H1 (cell line): ENCODE data around the gene PHACTR1. TPM values are rescaled to one million over a fixed set of nuclear protein-coding genes. Genes with fewer than 3 reads are reported as not detected.

Experiments
- CTCF ChIA-PET: fragments of 300-600 bp; sonication (Branson Sonifier 250); formaldehyde crosslinking; loops from one replicate; lab custom pipeline; 2021; ENCODE audit not compliant: partially characterized antibody; lab: Charles Lee
- POLR2A ChIA-PET: fragments of 300-600 bp; sonication (Branson Sonifier 250); formaldehyde crosslinking; loops from one replicate; lab custom pipeline; 2021; ENCODE audit warnings: inconsistent platforms; ENCODE audit not compliant: partially characterized antibody; lab: Charles Lee
- DNase-seq, 2 experiments: peaks; one replicate each; pipeline versions ENCODE4 v3.0.0 to v3.0.0-alpha.2; 2010 to 2022; ENCODE audit warnings: low spot score in 2 of 2, low read depth in 1 of 2, mixed read lengths in 1 of 2
- FAIRE-seq: peaks from 2 replicates; lab custom pipeline; 2011; peaks lifted over from hg19 to GRCh38; lab: Jason Lieb, UNC
- H2AFZ ChIP-seq: 2 replicates; pipeline ENCODE4 v1.8.1; 2012; ENCODE audit warnings: low read length, inconsistent platforms
- H2AK5ac ChIP-seq: 2 replicates; pipeline ENCODE4 v1.6.1; 2013; ENCODE audit warnings: low read depth, low read length
- H2BK120ac ChIP-seq: replicated peaks from 2 replicates; pipeline ENCODE3; 2013; ENCODE audit warnings: low read depth, low read length, inconsistent platforms
- H2BK12ac ChIP-seq: 2 replicates; pipeline ENCODE4 v1.6.1; 2013; ENCODE audit warnings: low read depth, low read length
- H2BK15ac ChIP-seq: 2 replicates; pipeline ENCODE4 v1.6.1; 2013; ENCODE audit warnings: low read length
- H2BK20ac ChIP-seq: 2 replicates; pipeline ENCODE4 v1.6.1; 2013; ENCODE audit warnings: low read length
- H2BK5ac ChIP-seq: 2 replicates; pipeline ENCODE4 v1.6.1; 2013; ENCODE audit warnings: low read depth, low read length
- H3K14ac ChIP-seq: 2 replicates; pipeline ENCODE4 v1.6.1; 2013; ENCODE audit warnings: inconsistent platforms; ENCODE audit not compliant: insufficient read length
- H3K18ac ChIP-seq: 2 replicates; pipeline ENCODE4 v1.6.1; 2013; ENCODE audit warnings: low read length; ENCODE audit errors: extremely low read depth
- H3K23ac ChIP-seq: 2 replicates; pipeline ENCODE4 v1.6.1; 2013; ENCODE audit warnings: inconsistent platforms; ENCODE audit not compliant: insufficient read length
- H3K23me2 ChIP-seq: 2 replicates; pipeline ENCODE4 v1.6.1; 2013; ENCODE audit warnings: low read depth, low read length
- H3K27ac ChIP-seq: 2 replicates; pipeline ENCODE4 v1.6.1; 2011; ENCODE audit warnings: low read depth, low read length, inconsistent platforms
- H3K27me3 ChIP-seq, 4 experiments: replicated peaks in 1 of 4; 1 replicate in 1 of 4; 2 replicates in 3 of 4; pipeline versions ENCODE4 v1.6.1 to v1.8.1; 2011 to 2013; ENCODE audit warnings: low read length in 3 of 4, mild to moderate bottlenecking in 3 of 4, inconsistent platforms in 2 of 4, mixed read lengths in 2 of 4, moderate library complexity in 1 of 4; ENCODE audit not compliant: control insufficient read depth in 3 of 4, insufficient read depth in 3 of 4; ENCODE audit errors: extremely low read depth in 1 of 4
- H3K36me3 ChIP-seq, 4 experiments: 2 replicates each; pipeline versions ENCODE4 v1.6.1 to v1.8.1; 2011 to 2013; ENCODE audit warnings: mild to moderate bottlenecking in 4 of 4, low read length in 3 of 4, moderate library complexity in 2 of 4, control low read depth in 1 of 4, inconsistent platforms in 1 of 4; ENCODE audit not compliant: insufficient read depth in 4 of 4, control insufficient read depth in 2 of 4
- H3K4ac ChIP-seq: replicated peaks from 2 replicates; pipeline ENCODE3; 2013; ENCODE audit warnings: low read length, low read depth, mixed read lengths, inconsistent platforms; ENCODE audit not compliant: insufficient read length
- H3K4me1 ChIP-seq, 4 experiments: replicated peaks in 1 of 4; 1 replicate in 1 of 4; 2 replicates in 3 of 4; pipeline versions ENCODE4 v1.6.1 to v1.8.1; 2011 to 2013; ENCODE audit warnings: low read length in 3 of 4, inconsistent platforms in 2 of 4, mixed read lengths in 1 of 4; ENCODE audit not compliant: insufficient read depth in 4 of 4, control insufficient read depth in 3 of 4
- H3K4me2 ChIP-seq, 2 experiments: 2 replicates each; pipeline versions ENCODE4 v1.6.1 to v1.8.1; 2011 to 2013; ENCODE audit warnings: low read depth in 2 of 2, low read length in 2 of 2, control low read depth in 1 of 2, inconsistent platforms in 1 of 2, mild to moderate bottlenecking in 1 of 2; ENCODE audit not compliant: insufficient read depth in 1 of 2
- H3K4me3 ChIP-seq, 4 experiments: fragments of 200-600, 300-600 bp in 1 of 4; sonication (generic), shearing (Covaris generic), sonication (Bioruptor Twin) in 1 of 4; 2 replicates each; pipeline versions ENCODE4 v1.5.1 to v1.8.1; 2011 to 2016; ENCODE audit warnings: low read length in 4 of 4, low read depth in 3 of 4, control low read depth in 2 of 4, inconsistent platforms in 2 of 4, mild to moderate bottlenecking in 2 of 4, mixed read lengths in 1 of 4, moderate library complexity in 1 of 4; ENCODE audit not compliant: insufficient read depth in 2 of 4; ENCODE audit errors: extremely low read depth in 1 of 4
- H3K56ac ChIP-seq: replicated peaks from 2 replicates; pipeline ENCODE3; 2013; ENCODE audit warnings: low read depth, mild to moderate bottlenecking, mixed read lengths, low read length, inconsistent platforms; ENCODE audit not compliant: insufficient read length
- H3K79me1 ChIP-seq: 2 replicates; pipeline ENCODE4 v1.6.1; 2013; ENCODE audit warnings: low read depth, low read length, control low read depth
- H3K79me2 ChIP-seq, 2 experiments: 2 replicates each; pipeline versions ENCODE4 v1.6.1 to v1.8.1; 2012 to 2013; ENCODE audit warnings: low read length in 2 of 2, mild to moderate bottlenecking in 2 of 2, inconsistent platforms in 1 of 2; ENCODE audit not compliant: insufficient read depth in 2 of 2, control insufficient read depth in 1 of 2
- H3K9ac ChIP-seq, 4 experiments: replicated peaks in 1 of 4; 1 replicate in 1 of 4; 2 replicates in 3 of 4; pipeline versions ENCODE4 v1.6.1 to v1.8.1; 2011 to 2013; ENCODE audit warnings: low read depth in 3 of 4, low read length in 3 of 4, control low read depth in 2 of 4, mild to moderate bottlenecking in 2 of 4, moderate library complexity in 2 of 4, inconsistent platforms in 1 of 4; ENCODE audit errors: extremely low read depth in 1 of 4
- H3K9me3 ChIP-seq, 2 experiments: 2 replicates each; pipeline versions ENCODE4 v1.6.1 to v1.8.1; 2012 to 2013; ENCODE audit warnings: mild to moderate bottlenecking in 2 of 2, moderate library complexity in 2 of 2, control low read depth in 1 of 2, inconsistent platforms in 1 of 2, low read depth in 1 of 2, low read length in 1 of 2, mixed read lengths in 1 of 2; ENCODE audit not compliant: insufficient read depth in 2 of 2
- H4K20me1 ChIP-seq, 2 experiments: replicated peaks in 1 of 2; 2 replicates each; pipeline versions ENCODE3 to v1.8.1; 2011 to 2013; ENCODE audit warnings: inconsistent platforms in 2 of 2, low read length in 2 of 2, mild to moderate bottlenecking in 1 of 2; ENCODE audit not compliant: insufficient read depth in 2 of 2, control insufficient read depth in 1 of 2
- H4K5ac ChIP-seq: 2 replicates; pipeline ENCODE4 v1.6.1; 2013; ENCODE audit warnings: low read length, low read depth, mixed read lengths, inconsistent platforms; ENCODE audit not compliant: insufficient read length
- H4K8ac ChIP-seq: 2 replicates; pipeline ENCODE4 v1.8.0; 2013; ENCODE audit warnings: mild to moderate bottlenecking, moderate library complexity, low read length, inconsistent platforms; ENCODE audit not compliant: insufficient read depth; ENCODE audit errors: extremely low read depth
- H4K91ac ChIP-seq: replicated peaks from 2 replicates; pipeline ENCODE3; 2013; ENCODE audit warnings: low read length, mixed read lengths, inconsistent platforms; ENCODE audit not compliant: insufficient read length
- E2F6 ChIP-seq: IDR thresholded peaks from 2 replicates; pipeline ENCODE4 v1.6.1; 2012; ENCODE audit warnings: inconsistent platforms
- TAF1 ChIP-seq: IDR thresholded peaks from 2 replicates; pipeline ENCODE4 v1.6.1; 2011; ENCODE audit warnings: mild to moderate bottlenecking, low read depth, low read length
- WGBS, 2 experiments: shearing (Covaris generic) in 1 of 2; methylation state at CpG; one replicate each; pipeline versions ENCODE4 v1.1.6 to v1.1.7; 2013 to 2015; ENCODE audit warnings: low lambda C conversion rate in 2 of 2, mixed read lengths in 2 of 2, inconsistent platforms in 1 of 2, low coverage in 1 of 2, missing lambda C conversion rate in 1 of 2; ENCODE audit not compliant: insufficient replicate concordance in 2 of 2, insufficient coverage in 1 of 2, insufficient read length in 1 of 2; ENCODE audit errors: extremely low coverage in 1 of 2, missing lambda C conversion rate in 1 of 2; 5-methylcytosine and 5-hydroxymethylcytosine counted together
- polyA plus RNA-seq, 7 experiments: library from polyadenylated mRNA; depleted of rRNA in 3 of 7; stranded (reverse) in 5 of 7; unstranded in 2 of 7; fragments of >200 nt in 5 of 7; fragments of 200-250 nt in 2 of 7; gene quantifications; 1 replicate in 5 of 7; 2 replicates in 1 of 7; 4 replicates in 1 of 7; pipeline versions ENCODE4 v1.2.1 to v1.2.3, GENCODE V29; 2011 to 2013; ENCODE audit warnings: missing spikeins in 2 of 7, mixed read lengths in 2 of 7
- total RNA-seq: library from RNA; stranded (reverse); fragmentation: NEBNext Ultra II Directional; extraction: Animal tissue kit (Norgen Biotek cat#: 25700); gene quantifications from 2 replicates; pipeline ENCODE4 v1.2.1, GENCODE V29; 2021

PHACTR1 gene
- total and polyA plus RNA-seq, 2 of the 8 experiments (the other 6 are each of a cell fraction or from before 2014, with no cell fraction given), result 3.9 to 17.1 TPM

GRCh38 chr6:12803486-12803885 is 86.9 kb downstream of the PHACTR1 start:
- Histone ChIP-seq H4K91ac (no peak overlapping the region), H3K23ac (no peak overlapping the region), H3K23me2 (no peaks in the 10 kb centered on the region; the same call in none of the 2 replicates), H3K4ac (no peak overlapping the region), H2BK120ac (no peak overlapping the region), H4K20me1 (no peaks in the 10 kb centered on the region), H3K9ac (no peak overlapping the region), H3K79me2 (no peaks in the 10 kb centered on the region), H3K79me1 (no peaks in the 10 kb centered on the region), H3K56ac (no peak overlapping the region), H3K4me2 (no peak overlapping the region), H2BK12ac (no peak overlapping the region), H4K5ac (no peak overlapping the region), H2AK5ac (no peak overlapping the region), H3K27ac (no peak overlapping the region), H4K8ac (no peak overlapping the region), H3K4me1 (no peaks in the 10 kb centered on the region), H2AFZ (no peak overlapping the region), H3K18ac (no peak overlapping the region), H2BK15ac (no peak overlapping the region), H3K4me3 (no peak overlapping the region), H2BK5ac (no peak overlapping the region), H3K27me3 (no peaks in the 10 kb centered on the region), H3K9me3 (no peaks in the 10 kb centered on the region), H2BK20ac (no peak overlapping the region), H3K14ac (no peak overlapping the region), H3K36me3 (no peaks in the 10 kb centered on the region)
- FAIRE-seq, result no peak
- POLR2A ChIA-PET, result no interaction called here
- 58% methylated on average over 3 of the region's 3 CpGs; no CpG with 5 or more reads in 1 of the 2 experiments for WGBS, 2 experiments
- TF ChIP-seq E2F6, result peak; percentile 36; the same call in 1 of the 2 replicates
- no peak for TF ChIP-seq TAF1
- no peak for DNase-seq
- CTCF ChIA-PET, result no interaction called here
